T-helper 17 cell (primary cell): ENCODE data around the gene RFLNA. TPM values are rescaled to one million over a fixed set of nuclear protein-coding genes. Genes with fewer than 3 reads are reported as not detected.

Source experiments
- ATAC-seq: fragments of 150-1000 bp; cut with Tn5 transposase; 2 replicates; pipeline ENCODE4 v1.10.0; 2021; ENCODE audit warnings: mild to moderate bottlenecking, moderate library complexity
- DNase-seq, 3 donors: peaks; one replicate each; pipeline versions ENCODE4 v3.0.0 to v3.0.0-alpha.2; 2020 to 2021
- H3K9me3 ChIP-seq: one replicate; pipeline ENCODE4 v1.7.0; 2013; ENCODE audit warnings: low read length, mild to moderate bottlenecking; ENCODE audit not compliant: control insufficient read depth, poor library complexity, severe bottlenecking
- H3K27ac Mint-ChIP-seq: one replicate; pipeline ENCODE4 v1.8.0; 2022; ENCODE audit warnings: mild to moderate bottlenecking, moderate library complexity, mixed read lengths
- H3K27me3 Mint-ChIP-seq: one replicate; pipeline ENCODE4 v1.8.0; 2022; ENCODE audit warnings: mixed read lengths
- H3K36me3 Mint-ChIP-seq: one replicate; pipeline ENCODE4 v1.8.0; 2022; ENCODE audit warnings: low read depth, mixed read lengths
- H3K4me1 Mint-ChIP-seq: one replicate; pipeline ENCODE4 v1.8.0; 2022; ENCODE audit warnings: mild to moderate bottlenecking, mixed read lengths
- H3K4me3 Mint-ChIP-seq: one replicate; pipeline ENCODE4 v1.8.0; 2022; ENCODE audit warnings: mild to moderate bottlenecking, moderate library complexity, mixed read lengths
- total RNA-seq, 4 donors: library from RNA in 2 of 4; stranded (reverse) in 2 of 4; gene quantifications; one replicate each; pipeline ENCODE4 v1.2.3 and lab custom pipeline; 2022 to 2026

The RFLNA gene
- total RNA-seq, 2 donors from 2014 or later: not detected

DNA sequence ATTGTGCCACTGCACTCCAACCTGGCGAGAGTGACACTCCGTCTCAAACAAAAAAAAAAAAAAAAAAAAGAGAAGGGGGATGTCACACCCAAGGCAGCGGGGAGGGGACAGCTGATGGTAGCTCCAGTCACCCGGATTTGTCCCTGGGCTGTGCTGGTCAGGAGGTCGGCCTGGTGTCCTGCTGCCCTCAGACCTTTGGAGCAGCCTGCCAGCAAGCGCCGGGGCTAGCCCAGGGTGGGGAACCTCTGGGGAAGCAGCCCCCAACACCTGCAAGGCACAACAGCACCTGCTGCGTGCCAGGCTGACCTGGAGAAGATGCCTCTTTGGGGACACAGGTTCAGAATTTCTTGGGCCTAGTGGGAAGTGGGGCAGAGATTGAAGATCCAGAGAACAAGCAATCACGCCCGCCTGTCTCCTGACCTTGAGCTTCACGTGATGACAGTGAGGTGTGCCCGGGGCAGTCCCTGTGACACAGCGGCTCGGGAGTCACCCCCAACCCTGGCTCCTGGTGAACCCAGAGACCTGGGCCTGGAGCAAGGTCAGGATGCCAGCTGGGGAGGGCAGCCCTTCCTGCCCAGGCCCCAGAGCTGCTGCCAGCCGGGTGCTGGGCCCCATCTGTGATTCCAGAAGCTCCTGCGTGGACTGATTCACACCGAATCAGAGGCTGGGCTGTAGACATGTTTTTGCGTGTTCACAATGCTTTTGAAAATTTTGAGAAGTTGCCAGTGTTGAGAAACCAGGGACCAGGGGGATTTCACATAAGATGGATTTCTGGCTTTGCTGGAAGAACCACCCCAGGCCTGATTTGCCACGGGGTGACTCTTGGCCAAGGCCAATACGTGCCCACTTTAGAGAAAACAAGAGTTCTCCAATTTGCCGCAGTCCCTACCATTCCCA, 66.4 kb downstream of the RFLNA start:
- no peak for DNase-seq
- H3K9me3 ChIP-seq: no peaks in the 10 kb centered on the region
- ATAC-seq: no peak
- peaks cover 3% of the 10 kb centered on the region for H3K36me3 Mint-ChIP-seq
- H3K27me3 Mint-ChIP-seq: no peaks in the 10 kb centered on the region
- H3K4me1 Mint-ChIP-seq: peaks cover 7% of the 10 kb centered on the region
- H3K27ac Mint-ChIP-seq: peak overlapping the region; percentile 54
- no peak overlapping the region for H3K4me3 Mint-ChIP-seq

DNA sequence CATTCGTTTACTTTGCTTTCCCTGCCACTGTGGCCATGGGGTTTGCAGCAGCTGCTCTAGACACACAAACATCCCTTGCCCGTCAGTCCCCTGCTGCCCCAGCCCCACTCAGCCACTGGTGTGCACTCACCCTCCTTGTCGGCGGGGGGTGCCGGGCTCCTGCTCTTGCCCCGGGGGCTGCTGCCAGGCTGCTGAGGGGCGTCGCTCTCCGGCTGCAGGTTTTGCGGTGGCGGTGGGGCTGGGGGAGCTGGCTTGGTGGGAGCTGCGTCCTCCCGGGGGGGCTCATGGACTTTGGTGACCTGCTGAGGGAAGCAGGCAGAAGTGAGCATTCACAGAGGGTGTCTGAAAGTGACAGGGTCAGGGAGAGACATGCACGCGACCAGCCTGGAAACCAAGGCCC, 67.1 kb downstream of the RFLNA start:
- peaks cover 7% of the 10 kb centered on the region for H3K4me1 Mint-ChIP-seq
- H3K36me3 Mint-ChIP-seq: peaks cover 3% of the 10 kb centered on the region
- no peaks in the 10 kb centered on the region for H3K9me3 ChIP-seq
- no peak for ATAC-seq
- H3K27ac Mint-ChIP-seq: no peak overlapping the region
- H3K4me3 Mint-ChIP-seq: no peak overlapping the region
- no peak for DNase-seq
- no peaks in the 10 kb centered on the region for H3K27me3 Mint-ChIP-seq

DNA sequence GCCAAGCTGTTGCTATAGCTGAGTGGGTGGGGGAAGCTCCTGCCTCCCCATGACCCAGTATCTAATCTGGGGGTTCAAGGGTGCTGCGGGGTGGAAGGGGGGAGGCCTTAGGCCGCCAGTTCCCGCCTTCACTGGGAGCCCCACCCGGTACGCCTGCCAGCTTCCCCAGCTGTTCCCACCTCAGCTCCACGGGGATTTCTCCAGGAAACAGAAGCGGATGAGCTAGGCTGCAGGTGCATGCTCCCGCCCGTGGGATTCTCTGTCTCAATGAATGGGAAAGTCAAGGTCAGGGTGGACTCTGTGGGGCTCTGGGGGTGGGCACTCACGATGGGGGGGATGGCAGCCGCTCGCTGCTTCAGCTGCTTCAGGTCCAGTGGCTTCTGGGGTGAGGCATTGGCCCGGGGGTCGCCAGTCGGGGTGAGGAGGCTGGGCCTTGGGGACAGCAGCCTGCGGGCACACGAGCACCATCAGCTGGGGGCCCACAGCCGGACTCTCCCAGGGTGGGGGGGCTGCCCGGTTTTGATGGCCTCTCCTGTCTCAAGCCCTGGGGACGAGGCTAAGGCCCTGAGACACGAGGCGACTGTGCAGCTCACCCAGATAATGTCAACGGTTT, 68.6 kb downstream of the RFLNA start:
- peaks cover 3% of the 10 kb centered on the region for H3K36me3 Mint-ChIP-seq
- H3K27me3 Mint-ChIP-seq: no peaks in the 10 kb centered on the region
- H3K9me3 ChIP-seq: no peaks in the 10 kb centered on the region
- ATAC-seq (no peak), DNase-seq (no peak)
- H3K27ac Mint-ChIP-seq: no peak overlapping the region
- H3K4me3 Mint-ChIP-seq: no peak overlapping the region
- peaks cover 5% of the 10 kb centered on the region for H3K4me1 Mint-ChIP-seq

DNA sequence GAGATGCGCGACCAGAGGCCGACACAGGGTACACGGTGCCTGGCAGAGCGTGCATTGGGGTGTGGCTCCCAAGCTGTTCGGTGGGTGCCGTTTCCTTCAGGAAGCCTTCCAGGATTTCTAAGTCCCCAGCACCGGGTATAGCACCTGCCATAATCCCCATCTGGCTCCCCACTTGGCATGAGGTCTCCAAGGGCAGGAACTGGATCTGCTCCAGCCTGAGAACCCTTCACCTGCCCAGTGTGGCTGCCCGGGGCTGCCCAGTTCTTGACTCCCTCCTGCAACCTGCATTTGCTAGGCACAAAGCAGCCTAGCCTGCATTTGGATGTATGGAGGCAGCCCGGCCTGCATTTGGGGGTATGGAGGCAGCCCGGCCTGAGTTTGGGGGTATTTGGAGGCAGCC, 69.7 kb downstream of the RFLNA start:
- Mint-ChIP-seq H3K27ac (no peak overlapping the region), H3K36me3 (peaks cover 3% of the 10 kb centered on the region), H3K4me1 (peaks cover 7% of the 10 kb centered on the region), H3K27me3 (no peaks in the 10 kb centered on the region), H3K4me3 (no peak overlapping the region)
- H3K9me3 ChIP-seq: no peaks in the 10 kb centered on the region
- ATAC-seq: no peak
- no peak for DNase-seq
